ENCODE results near the gene ZNF69.

DNA sequence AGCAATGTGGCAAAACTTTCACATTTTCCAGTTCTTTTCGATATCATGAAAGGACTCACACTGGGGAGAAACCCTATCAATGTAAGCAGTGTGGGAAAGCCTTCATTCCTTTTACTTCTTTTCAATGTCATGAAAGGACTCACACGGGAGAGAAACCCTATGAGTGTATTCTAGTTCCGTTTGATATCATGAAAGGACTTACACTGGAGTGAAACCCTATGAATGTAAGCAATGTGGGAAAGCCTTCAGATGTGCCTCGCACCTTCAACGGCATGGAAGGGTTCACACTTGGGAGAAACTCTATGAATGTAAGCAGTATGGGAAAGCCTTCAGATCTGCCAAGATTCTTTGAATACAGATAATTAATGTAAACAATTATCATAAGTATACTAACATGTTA, 62.7 kb downstream of the ZNF69 start:
- TF ChIP-seq, protein P1, sequence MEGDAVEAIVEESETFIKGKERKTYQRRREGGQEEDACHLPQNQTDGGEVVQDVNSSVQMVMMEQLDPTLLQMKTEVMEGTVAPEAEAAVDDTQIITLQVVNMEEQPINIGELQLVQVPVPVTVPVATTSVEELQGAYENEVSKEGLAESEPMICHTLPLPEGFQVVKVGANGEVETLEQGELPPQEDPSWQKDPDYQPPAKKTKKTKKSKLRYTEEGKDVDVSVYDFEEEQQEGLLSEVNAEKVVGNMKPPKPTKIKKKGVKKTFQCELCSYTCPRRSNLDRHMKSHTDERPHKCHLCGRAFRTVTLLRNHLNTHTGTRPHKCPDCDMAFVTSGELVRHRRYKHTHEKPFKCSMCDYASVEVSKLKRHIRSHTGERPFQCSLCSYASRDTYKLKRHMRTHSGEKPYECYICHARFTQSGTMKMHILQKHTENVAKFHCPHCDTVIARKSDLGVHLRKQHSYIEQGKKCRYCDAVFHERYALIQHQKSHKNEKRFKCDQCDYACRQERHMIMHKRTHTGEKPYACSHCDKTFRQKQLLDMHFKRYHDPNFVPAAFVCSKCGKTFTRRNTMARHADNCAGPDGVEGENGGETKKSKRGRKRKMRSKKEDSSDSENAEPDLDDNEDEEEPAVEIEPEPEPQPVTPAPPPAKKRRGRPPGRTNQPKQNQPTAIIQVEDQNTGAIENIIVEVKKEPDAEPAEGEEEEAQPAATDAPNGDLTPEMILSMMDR (IDR thresholded peaks at IDR 0.05), result no peak
- no peak for TF ChIP-seq POLR2A (IDR thresholded peaks at IDR 0.05)
